Pancreas (tissue), 10 donors: ENCODE data around the gene SERINC5. TPM values are rescaled to one million over a fixed set of nuclear protein-coding genes. Genes with fewer than 3 reads are reported as not detected.
A peak's percentile ranks its signal among the peaks of the same experiment; 100 is the strongest.

Experiments used
- ATAC-seq, 4 donors: fragments of 200-7000 bp; cut with Tn5 transposase; one replicate each; pipeline versions ENCODE4 v1.8.0 to v1.9.1; 2020; ENCODE audit warnings: mild to moderate bottlenecking in 4 of 4, moderate library complexity in 4 of 4
- DNase-seq, 6 donors: peaks; one replicate each; pipeline ENCODE4 v3.0.0-alpha.2; 2020
- FAIRE-seq: peaks from 2 replicates; lab custom pipeline; 2012; peaks lifted over from hg19 to GRCh38; lab: Jason Lieb, UNC
- H3K27ac ChIP-seq, 4 donors: fragments of 200-600 bp; sonication (generic); 1 replicate in 3 of 4; 2 replicates in 1 of 4; pipeline versions ENCODE4 v1.5.0 to v1.8.0; 2020
- H3K27me3 ChIP-seq, 4 donors: fragments of 200-600 bp; one replicate each; pipeline ENCODE4 v1.8.0; 2021
- H3K36me3 ChIP-seq, 3 donors: fragments of 200-600 bp; sonication (generic) in 1 of 3; one replicate each; pipeline versions ENCODE4 v1.5.0 to v1.8.0; 2020 to 2021
- H3K4me1 ChIP-seq, 3 donors: fragments of 200-600 bp; one replicate each; pipeline ENCODE4 v1.8.0; 2021
- H3K4me3 ChIP-seq, 4 donors: fragments of 200-600 bp; sonication (generic) in 2 of 4; one replicate each; pipeline versions ENCODE4 v1.5.0 to v1.8.0; 2020 to 2021
- H3K9me3 ChIP-seq, 4 donors: fragments of 200-600 bp; one replicate each; pipeline ENCODE4 v1.8.0; 2021
- WGBS, 2 donors: extraction: QIAGEN DNeasy Blood & Tissue Kit; methylation state at CpG; one replicate each; pipeline ENCODE4 v1.1.7; 2013; 5-methylcytosine and 5-hydroxymethylcytosine counted together
- intact Hi-C, 3 donors: fragments of 100-400 bp; cut with DNase I; formaldehyde crosslinking; loops; one replicate each; pipeline versions ENCODE4 v1.11.1 to v1.14.2; 2022
- polyA plus RNA-seq, 2 donors: library from polyadenylated mRNA; stranded (reverse); fragments of 200-250 nt; gene quantifications; one replicate each; pipeline ENCODE4 v1.2.3, GENCODE V29; 2013
- total RNA-seq, 6 donors: library from RNA; stranded (reverse); fragmentation: NEBNext Ultra II Directional in 4 of 6; extraction: Animal tissue kit (Norgen Biotek cat#: 25700) in 4 of 6; gene quantifications; one replicate each; pipeline versions ENCODE4 v1.2.1 to v1.2.4, GENCODE V29; 2021 to 2023
- TF ChIP-seq, protein P1 (sequence below), 4 donors: fragments of 200-600 bp; sonication (generic) in 3 of 4; IDR thresholded peaks; one replicate each; pipeline versions ENCODE4 v1.5.0 to v1.8.0; 2021; ENCODE audit warnings: antibody characterized with exemption in 4 of 4
- donor health status: healthy with polysubstance abuse.
- donor health status: DM: no; HTN: no; CAD: no; lungs with moderate emphysema.
- donor health status: DM: no; HTN: no; CAD: no.
- donor health status: control.
- donor health status: control.
- donor health status: Bipolar disorder and iron deficiency.
- donor health status: DM: yes; HTN: yes; CAD: no.
- donor health status: DM: no; HTN: no; CAD: no.
- donor health status: DM: no; HTN: no; CAD: no.
- donor health status: DM: yes; HTN: yes; CAD: no.

SERINC5 gene
- total and polyA plus RNA-seq, 8 donors: 3.7 to 43.2 (median 14.8) TPM

DNA sequence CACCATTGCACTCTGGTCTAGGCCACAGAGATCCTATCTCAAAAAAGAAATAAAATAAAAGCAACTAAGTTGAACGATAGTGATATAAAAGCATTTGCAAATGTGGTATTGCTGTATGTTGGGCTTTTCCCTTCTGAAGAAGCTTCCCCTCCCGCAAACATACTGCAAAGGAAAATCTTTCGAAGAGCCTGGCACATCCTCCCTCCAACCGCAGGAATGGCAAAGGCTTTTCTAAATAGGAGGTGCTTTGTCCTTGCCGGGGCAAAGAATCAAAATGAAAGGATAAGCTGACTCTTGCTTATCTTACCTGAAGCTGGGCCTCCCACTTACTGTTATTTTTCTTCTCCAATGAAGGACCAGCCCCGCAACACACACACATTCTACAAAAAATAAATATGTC lies 45.8 kb downstream of the SERINC5 start:
- Histone ChIP-seq H3K4me1 (peaks cover 23 to 25% (median 25%) of the 10 kb centered on the region in 3 donors), H3K4me3 (no peak overlapping the region), H3K27ac (peak overlapping the region in 1 of 4 donors; percentile 44), H3K9me3 (no peaks in the 10 kb centered on the region), H3K36me3 (no peaks in the 10 kb centered on the region), H3K27me3 (no peaks in the 10 kb centered on the region)
- 30 to 31% methylated on average over 6 of the region's 6 CpGs for WGBS, 2 donors
- no peak for DNase-seq
- TF ChIP-seq, protein P1, sequence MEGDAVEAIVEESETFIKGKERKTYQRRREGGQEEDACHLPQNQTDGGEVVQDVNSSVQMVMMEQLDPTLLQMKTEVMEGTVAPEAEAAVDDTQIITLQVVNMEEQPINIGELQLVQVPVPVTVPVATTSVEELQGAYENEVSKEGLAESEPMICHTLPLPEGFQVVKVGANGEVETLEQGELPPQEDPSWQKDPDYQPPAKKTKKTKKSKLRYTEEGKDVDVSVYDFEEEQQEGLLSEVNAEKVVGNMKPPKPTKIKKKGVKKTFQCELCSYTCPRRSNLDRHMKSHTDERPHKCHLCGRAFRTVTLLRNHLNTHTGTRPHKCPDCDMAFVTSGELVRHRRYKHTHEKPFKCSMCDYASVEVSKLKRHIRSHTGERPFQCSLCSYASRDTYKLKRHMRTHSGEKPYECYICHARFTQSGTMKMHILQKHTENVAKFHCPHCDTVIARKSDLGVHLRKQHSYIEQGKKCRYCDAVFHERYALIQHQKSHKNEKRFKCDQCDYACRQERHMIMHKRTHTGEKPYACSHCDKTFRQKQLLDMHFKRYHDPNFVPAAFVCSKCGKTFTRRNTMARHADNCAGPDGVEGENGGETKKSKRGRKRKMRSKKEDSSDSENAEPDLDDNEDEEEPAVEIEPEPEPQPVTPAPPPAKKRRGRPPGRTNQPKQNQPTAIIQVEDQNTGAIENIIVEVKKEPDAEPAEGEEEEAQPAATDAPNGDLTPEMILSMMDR (IDR thresholded peaks at IDR 0.05): no peak
- ATAC-seq: peak in 2 of 4 donors; percentile 3 to 18
- no peak for FAIRE-seq
- intact Hi-C loops: no loop called here

DNA sequence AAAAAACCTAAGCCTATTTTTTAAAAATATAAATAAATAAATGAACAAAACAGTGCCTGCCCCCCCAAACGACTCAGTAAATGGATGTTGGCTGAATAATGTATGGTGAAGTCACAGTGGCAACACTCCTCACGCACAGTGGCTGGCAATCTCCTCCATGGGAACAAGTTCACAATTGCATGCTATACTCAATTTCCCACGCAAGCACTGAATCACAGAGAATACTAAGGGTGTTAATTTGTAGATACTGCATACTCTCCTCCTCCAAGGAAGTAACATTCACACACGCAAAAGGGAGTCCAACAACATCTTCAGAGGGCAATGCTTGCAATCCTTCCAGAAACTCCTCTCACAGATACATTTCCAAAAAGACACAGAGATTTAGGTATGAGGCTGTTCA lies 47.5 kb downstream of the SERINC5 start:
- TF ChIP-seq, protein P1 (IDR thresholded peaks at IDR 0.05): no peak
- DNase-seq: no peak
- Histone ChIP-seq H3K4me3 (no peak overlapping the region), H3K4me1 (peaks cover 34 to 41% (median 37%) of the 10 kb centered on the region in 3 donors), H3K36me3 (no peaks in the 10 kb centered on the region), H3K9me3 (no peaks in the 10 kb centered on the region), H3K27ac (peak overlapping the region in 2 of 4 donors; percentile 33 to 85), H3K27me3 (no peaks in the 10 kb centered on the region)
- intact Hi-C loops: no loop called here
- 25 to 26% methylated on average over 4 of the region's 4 CpGs for WGBS, 2 donors
- no peak for ATAC-seq
- no peak for FAIRE-seq

DNA sequence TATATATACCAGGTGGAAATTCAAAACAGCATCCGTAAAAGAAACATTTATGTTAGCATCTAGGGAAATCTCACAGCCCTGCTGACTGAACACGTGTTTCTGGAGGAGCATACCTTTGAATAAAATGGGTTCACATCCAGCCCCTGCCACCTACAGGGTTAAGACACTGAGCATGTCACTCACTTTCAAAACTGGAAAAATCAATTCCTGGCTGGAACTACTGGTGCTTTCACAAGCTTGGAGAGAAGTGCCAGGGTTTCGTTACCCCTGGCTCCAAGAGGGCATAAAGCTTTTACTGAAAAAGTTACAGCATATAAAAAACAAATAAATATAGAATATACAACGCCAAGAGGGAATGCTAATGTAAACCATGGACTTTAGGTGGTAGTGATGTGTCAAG lies 48.0 kb downstream of the SERINC5 start:
- Histone ChIP-seq H3K4me3 (no peak overlapping the region), H3K27me3 (no peaks in the 10 kb centered on the region), H3K36me3 (no peaks in the 10 kb centered on the region), H3K4me1 (peaks cover 34 to 43% (median 38%) of the 10 kb centered on the region in 3 donors), H3K9me3 (no peaks in the 10 kb centered on the region), H3K27ac (peak overlapping the region in 2 of 4 donors; percentile 33 to 85)
- ATAC-seq (peak; percentile 48 to 65 (median 60)), DNase-seq (peak in 1 of 6 donors; percentile 50), FAIRE-seq (no peak)
- TF ChIP-seq, protein P1 (IDR thresholded peaks at IDR 0.05): no peak
- 14 to 23% methylated on average over 4 of the region's 4 CpGs for WGBS, 2 donors
- intact Hi-C loops: no loop called here

DNA sequence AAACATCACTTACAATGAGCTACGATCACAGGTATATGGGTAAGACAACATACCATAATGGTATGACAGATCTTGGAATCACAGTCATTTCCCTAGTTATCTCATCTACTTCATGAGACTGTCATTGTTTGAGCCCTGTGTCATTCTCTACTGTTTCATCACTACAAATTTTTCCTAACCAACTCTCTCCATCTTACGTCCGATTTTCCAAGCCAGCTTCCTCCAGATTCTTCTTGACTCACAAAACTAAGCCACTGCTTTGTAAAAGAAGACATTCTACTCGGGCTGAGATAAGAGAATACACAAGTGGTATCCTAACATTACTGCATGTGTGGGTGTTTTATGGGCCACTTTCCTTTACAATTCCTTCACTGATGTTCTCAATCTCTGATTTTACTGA lies 49.6 kb downstream of the SERINC5 start:
- 75% methylated on average over 4 of the region's 4 CpGs for WGBS, 2 donors
- intact Hi-C loops: no loop called here
- FAIRE-seq (no peak), ATAC-seq (no peak), DNase-seq (no peak)
- Histone ChIP-seq H3K36me3 (no peaks in the 10 kb centered on the region), H3K4me3 (no peak overlapping the region), H3K27ac (peak overlapping the region in 2 of 4 donors; percentile 15 to 85), H3K27me3 (no peaks in the 10 kb centered on the region), H3K4me1 (peaks cover 34 to 43% (median 38%) of the 10 kb centered on the region in 3 donors), H3K9me3 (no peaks in the 10 kb centered on the region)
- TF ChIP-seq, protein P1 (IDR thresholded peaks at IDR 0.05): no peak

DNA sequence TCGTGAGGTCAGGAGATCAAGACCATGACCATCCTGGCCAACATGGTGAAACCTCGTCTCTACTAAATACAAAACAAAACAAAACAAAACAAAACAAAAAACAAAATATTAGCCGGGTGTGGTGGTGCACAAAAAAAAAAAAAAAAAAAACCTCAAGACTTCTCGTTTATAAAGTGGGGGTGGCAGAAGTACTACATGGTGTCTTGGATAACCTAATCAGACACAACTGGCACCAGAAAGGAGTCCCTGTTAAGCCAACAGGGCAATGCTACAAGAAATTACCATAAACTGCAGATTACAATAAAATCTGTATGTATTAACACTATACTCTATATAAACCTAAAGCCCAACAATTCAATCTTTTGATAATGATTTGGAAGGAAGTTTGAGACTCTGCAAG lies 50.0 kb downstream of the SERINC5 start:
- Histone ChIP-seq H3K9me3 (no peaks in the 10 kb centered on the region), H3K27me3 (no peaks in the 10 kb centered on the region), H3K4me3 (no peak overlapping the region), H3K4me1 (peaks cover 34 to 43% (median 38%) of the 10 kb centered on the region in 3 donors), H3K36me3 (no peaks in the 10 kb centered on the region), H3K27ac (peak overlapping the region in 2 of 4 donors; percentile 23 to 85)
- DNase-seq: no peak
- intact Hi-C loops: no loop called here
- no peak for FAIRE-seq
- TF ChIP-seq, protein P1 (IDR thresholded peaks at IDR 0.05): no peak
- no peak for ATAC-seq
- 78 to 83% methylated on average over 4 of the region's 4 CpGs for WGBS, 2 donors
